ENCODE data around the gene CDH4. TPM values are rescaled to one million over a fixed set of nuclear protein-coding genes. Genes with fewer than 3 reads are reported as not detected.

Gene CDH4
- total and polyA plus RNA-seq, 7 donors, result under 0.01 to 0.06 TPM; not detected in 5

GRCh38 chr20:61719691-61720347, 467.8 kb downstream of the CDH4 start:
- 51 to 54% methylated on average over 25 of the region's 25 CpGs for WGBS, 2 donors
- Histone ChIP-seq H3K4me3 (no peak overlapping the region), H3K27ac (no peak overlapping the region), H3K36me3 (no peaks in the 10 kb centered on the region), H3K9me3 (peaks cover 0 to 13% (median 6%) of the 10 kb centered on the region in 4 donors), H3K27me3 (peaks cover 0 to 45% (median 0%) of the 10 kb centered on the region in 3 donors), H3K4me1 (no peaks in the 10 kb centered on the region)
- intact Hi-C loops (cut with DNase I), result no loop called here
- no peak for DNase-seq
- TF ChIP-seq EP300 (IDR thresholded peaks at IDR 0.05), result no peak
- no peak for TF ChIP-seq POLR2A (IDR thresholded peaks at IDR 0.05)
- no peak for TF ChIP-seq POLR2AphosphoS5 (IDR thresholded peaks at IDR 0.05)
- no peak for TF ChIP-seq CTCF (IDR thresholded peaks at IDR 0.05)

DNA sequence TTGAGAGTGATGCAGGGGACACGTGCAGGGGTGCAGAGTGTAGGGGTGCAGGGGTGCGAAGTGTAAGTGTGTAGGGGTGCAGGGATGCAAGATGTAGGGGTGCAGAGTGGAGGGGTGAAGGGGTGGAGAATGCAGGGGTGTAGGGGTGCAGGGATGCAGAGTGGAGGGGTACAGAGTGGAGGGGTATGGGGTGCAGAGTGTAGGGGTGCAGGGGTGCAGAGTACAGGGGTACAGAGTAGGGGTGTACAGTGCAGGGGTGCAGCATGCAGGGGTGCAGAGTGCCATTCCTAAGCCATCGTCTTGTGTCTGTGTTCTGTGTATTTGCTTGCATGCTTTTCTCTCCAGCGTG, 468.3 kb downstream of the CDH4 start:
- TF ChIP-seq POLR2A (IDR thresholded peaks at IDR 0.05), result no peak
- TF ChIP-seq CTCF (IDR thresholded peaks at IDR 0.05), result no peak
- no peak for TF ChIP-seq EP300 (IDR thresholded peaks at IDR 0.05)
- no peak for TF ChIP-seq POLR2AphosphoS5 (IDR thresholded peaks at IDR 0.05)
- H3K27me3 ChIP-seq, result peaks cover 0 to 48% (median 0%) of the 10 kb centered on the region in 3 donors
- DNase-seq, result no peak
- intact Hi-C loops (cut with DNase I), result no loop called here
- H3K4me1 ChIP-seq, result no peaks in the 10 kb centered on the region
- H3K27ac ChIP-seq, result no peak overlapping the region
- no peak overlapping the region for H3K4me3 ChIP-seq
- peaks cover 0 to 11% (median 6%) of the 10 kb centered on the region in 4 donors for H3K9me3 ChIP-seq
- H3K36me3 ChIP-seq, result no peaks in the 10 kb centered on the region
- 49 to 70% methylated on average over 4 of the region's 4 CpGs for WGBS, 2 donors

GRCh38 chr20:61722146-61722678, 470.2 kb downstream of the CDH4 start:
- TF ChIP-seq EP300 (IDR thresholded peaks at IDR 0.05) (no peak), POLR2AphosphoS5 (IDR thresholded peaks at IDR 0.05) (no peak), POLR2A (IDR thresholded peaks at IDR 0.05) (no peak), CTCF (IDR thresholded peaks at IDR 0.05) (no peak)
- Histone ChIP-seq H3K4me1 (no peaks in the 10 kb centered on the region), H3K27me3 (peaks cover 0 to 48% (median 0%) of the 10 kb centered on the region in 3 donors), H3K36me3 (no peaks in the 10 kb centered on the region), H3K4me3 (no peak overlapping the region), H3K27ac (no peak overlapping the region), H3K9me3 (no peaks in the 10 kb centered on the region)
- DNase-seq, result no peak
- WGBS, 2 donors, result 62 to 76% methylated on average over 8 of the region's 8 CpGs
- intact Hi-C loops (cut with DNase I), result no loop called here

GRCh38 chr20:61723529-61724257, 471.6 kb downstream of the CDH4 start:
- TF ChIP-seq EP300 (IDR thresholded peaks at IDR 0.05) (no peak), POLR2A (IDR thresholded peaks at IDR 0.05) (no peak), CTCF (IDR thresholded peaks at IDR 0.05) (no peak), POLR2AphosphoS5 (IDR thresholded peaks at IDR 0.05) (no peak)
- Histone ChIP-seq H3K4me1 (no peaks in the 10 kb centered on the region), H3K36me3 (no peaks in the 10 kb centered on the region), H3K27ac (no peak overlapping the region), H3K4me3 (no peak overlapping the region), H3K9me3 (no peaks in the 10 kb centered on the region), H3K27me3 (peaks cover 0 to 40% (median 0%) of the 10 kb centered on the region in 3 donors)
- WGBS, 2 donors, result 43 to 63% methylated on average over 12 of the region's 12 CpGs
- intact Hi-C loops (cut with DNase I), result no loop called here
- DNase-seq, result no peak

All from sigmoid colon (tissue), 7 donors.